Measurements from ENCODE around the gene ABCA9.
"Not testable (repeated sequence)": the region's sequence is repeated elsewhere in the genome, so short reads cannot be mapped to it uniquely, and the experiment has no call there.

Gene ABCA9

GRCh38 chr17:69031839-69032238 lies 28.9 kb downstream of the ABCA9 start:
- no peak for DNase-seq

DNA sequence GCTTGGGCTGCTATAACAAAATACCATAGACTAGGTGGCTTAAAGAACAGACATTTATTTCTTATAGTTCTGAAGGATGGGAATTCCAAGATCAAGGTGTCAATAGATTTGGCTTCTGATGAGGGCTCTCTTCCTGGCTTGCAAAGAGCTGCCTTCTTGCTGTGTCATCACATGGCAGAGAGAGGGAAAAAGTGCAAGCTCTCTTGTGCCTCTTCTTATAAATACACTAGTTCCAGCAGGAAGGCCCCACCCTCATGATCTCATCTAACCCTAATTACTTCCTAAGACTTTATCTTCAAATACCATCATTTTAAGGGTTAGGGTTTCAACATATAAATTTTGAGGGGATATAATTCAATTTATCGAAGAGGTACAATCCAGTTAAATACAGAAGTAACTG lies 30.6 kb downstream of the ABCA9 start:
- no peak for DNase-seq

DNA sequence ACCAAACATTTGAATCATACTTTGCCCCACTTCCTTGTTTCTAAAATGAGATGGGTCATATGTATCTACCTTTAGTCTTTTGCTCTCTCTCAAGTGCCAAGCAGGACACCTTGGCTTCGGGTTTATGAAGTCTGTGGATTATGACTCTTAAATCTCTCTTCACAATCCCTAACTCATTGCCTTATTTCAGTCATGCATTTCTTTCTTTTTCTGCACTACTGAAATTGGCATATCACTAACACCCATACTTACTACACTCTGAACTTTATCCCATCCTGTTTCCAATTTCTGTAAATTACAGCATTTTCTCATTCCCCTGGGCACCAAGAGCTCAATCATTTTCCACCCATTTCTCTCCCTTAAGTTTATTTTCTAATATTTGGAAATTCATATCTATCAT lies 42.0 kb downstream of the ABCA9 start:
- DNase-seq: no peak

- DNase-seq: no peak
These were observed 42.6 kb downstream of the ABCA9 start for GRCh38 chr17:69018022-69018615.

GRCh38 chr17:69015631-69016030 lies 45.1 kb downstream of the ABCA9 start:
- DNase-seq: no peak

GRCh38 chr17:69012895-69013805 lies 47.6 kb downstream of the ABCA9 start:
- DNase-seq: no peak

GRCh38 chr17:69009930-69010329 lies 50.8 kb downstream of the ABCA9 start:
- DNase-seq: no peak

GRCh38 chr17:69004759-69005158 lies 56.0 kb downstream of the ABCA9 start:
- DNase-seq: not testable (repeated sequence)

DNA sequence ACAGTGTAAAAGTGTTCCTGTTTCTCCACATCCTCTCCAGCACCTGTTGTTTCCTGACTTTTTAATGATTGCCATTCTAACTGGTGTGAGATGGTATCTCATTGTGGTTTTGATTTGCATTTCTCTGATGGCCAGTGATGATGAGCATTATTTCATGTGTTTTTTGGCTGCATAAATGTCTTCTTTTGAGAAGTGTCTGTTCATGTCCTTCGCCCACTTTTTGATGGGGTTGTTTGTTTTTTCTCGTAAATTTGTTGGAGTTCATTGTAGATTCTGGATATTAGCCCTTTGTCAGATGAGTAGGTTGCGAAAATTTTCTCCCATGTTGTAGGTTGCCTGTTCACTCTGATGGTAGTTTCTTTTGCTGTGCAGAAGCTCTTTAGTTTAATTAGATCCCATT lies 61.0 kb downstream of the ABCA9 start:
- DNase-seq: not testable (repeated sequence)

GRCh38 chr17:68993112-68993511 lies 67.6 kb downstream of the ABCA9 start:
- DNase-seq: no peak

DNA sequence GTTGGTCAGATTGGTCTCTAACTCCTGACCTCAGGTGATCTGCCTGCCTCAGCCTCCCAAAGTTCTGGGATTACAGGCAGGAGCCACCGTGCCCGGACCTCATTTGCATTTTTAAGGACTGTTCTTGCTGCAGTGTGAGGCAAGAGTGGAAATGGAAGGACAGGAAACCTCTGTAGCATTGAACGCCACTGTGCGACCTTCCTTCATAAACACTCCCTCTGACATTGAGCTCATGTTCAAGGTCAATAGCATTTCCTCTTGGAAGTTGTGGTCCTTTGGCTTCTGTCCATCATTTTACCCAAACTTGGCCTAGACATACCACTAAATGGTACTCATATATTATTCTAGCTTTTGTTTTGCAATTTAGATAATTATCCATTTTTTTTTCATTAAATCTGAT lies 72.8 kb downstream of the ABCA9 start:
- DNase-seq: no peak

DNA sequence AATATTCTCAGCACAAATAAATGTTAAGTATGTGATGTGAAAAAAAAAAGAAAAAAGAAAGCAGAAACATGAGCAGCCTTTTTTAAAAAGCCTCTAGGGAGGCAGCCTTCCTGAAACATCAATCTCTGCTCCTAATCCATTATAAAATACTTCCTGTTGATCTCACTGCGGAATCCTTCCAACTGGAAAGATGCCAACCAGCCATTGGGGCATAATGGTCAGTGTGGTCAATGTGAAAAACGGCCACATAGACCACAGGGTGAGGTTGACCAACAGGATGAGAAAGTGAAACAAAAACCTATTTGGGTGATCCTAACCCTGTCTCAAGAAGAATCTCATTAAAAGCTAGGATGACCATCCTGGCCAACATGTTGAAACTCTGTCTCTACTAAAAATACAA lies 79.4 kb downstream of the ABCA9 start:
- peak; percentile 44 for DNase-seq

DNA sequence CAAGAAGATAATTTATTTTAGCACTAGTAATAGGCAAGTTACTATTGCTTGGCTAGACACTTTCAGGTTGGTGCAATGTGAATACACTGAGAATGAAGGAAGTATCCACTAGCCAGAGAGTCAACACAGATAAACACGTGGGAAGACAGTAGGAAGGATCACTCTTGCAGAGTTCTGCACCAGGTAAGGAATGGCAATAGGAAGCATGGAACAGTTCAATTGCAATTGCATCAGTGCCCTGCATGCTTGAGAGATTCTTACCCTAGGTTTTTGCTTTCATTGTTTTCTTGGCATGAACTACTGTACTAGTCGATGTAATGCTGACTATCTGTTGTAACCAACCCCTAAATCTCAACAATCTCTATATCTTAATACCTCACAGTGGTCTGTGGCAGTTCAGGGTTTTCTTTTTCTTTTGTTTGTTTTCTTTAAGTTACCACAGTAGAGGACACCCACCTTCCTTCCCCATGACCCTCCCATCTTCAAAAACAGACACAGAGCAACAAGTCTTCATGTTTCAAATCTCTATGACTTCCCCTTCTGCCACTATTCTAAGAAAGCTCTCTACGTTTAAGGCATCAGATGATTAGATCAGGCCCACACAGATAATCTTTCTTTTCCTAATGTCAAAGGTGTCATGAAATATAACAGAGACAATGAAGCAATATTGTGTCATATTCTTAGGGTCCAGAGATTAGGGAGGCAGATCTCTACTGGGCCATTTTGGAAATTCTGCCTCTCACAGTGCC lies 87.5 kb downstream of the ABCA9 start:
- DNase-seq: no peak

DNA sequence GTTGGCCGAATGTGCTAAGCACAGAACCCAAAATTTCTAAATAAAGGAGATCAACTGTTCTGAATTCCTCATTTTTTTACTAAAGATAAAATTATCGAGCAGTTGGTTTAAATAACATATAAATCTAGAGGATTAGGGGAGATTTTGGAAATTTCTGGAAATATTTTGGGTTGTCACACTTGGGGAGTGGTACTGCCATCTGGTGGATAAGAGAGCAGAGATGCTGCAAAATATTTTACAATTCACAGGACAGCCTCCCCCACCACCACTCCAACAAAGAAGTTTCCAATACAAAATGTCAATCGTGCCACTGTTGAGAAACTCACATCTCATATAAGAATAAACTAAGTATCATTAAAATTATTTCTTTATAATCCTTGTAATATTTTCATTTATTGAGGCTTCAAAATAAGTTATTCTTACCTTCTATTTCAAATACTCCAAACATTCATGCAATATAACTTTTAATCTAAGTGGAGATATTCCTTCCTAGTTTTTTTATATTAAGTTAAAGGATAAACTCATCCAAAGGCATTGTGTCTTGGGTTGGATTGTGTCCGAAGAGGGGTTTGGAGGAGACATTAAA lies 88.5 kb downstream of the ABCA9 start:
- no peak for DNase-seq

DNA sequence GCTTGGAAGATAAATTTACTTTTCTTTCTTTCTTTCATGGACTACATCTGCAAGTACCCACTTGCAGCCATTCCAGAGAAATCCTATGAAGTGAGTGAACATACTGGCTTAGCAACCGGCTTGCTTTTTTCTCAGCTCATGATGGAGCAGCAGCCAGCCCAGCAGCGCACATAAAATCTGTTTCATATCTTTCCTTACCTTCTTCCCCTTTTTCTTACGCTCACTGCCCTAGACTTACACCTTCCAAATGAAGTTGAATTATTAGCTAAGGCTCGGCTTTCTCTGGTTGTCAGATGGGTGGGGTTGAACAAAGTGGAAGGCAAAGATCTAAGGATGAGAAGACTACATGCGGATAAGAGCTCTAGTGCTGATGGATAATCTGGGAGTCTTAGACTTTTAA lies 91.6 kb downstream of the ABCA9 start:
- DNase-seq: no peak

GRCh38 chr17:68963958-68964357 lies 96.8 kb downstream of the ABCA9 start:
- DNase-seq: no peak

DNA sequence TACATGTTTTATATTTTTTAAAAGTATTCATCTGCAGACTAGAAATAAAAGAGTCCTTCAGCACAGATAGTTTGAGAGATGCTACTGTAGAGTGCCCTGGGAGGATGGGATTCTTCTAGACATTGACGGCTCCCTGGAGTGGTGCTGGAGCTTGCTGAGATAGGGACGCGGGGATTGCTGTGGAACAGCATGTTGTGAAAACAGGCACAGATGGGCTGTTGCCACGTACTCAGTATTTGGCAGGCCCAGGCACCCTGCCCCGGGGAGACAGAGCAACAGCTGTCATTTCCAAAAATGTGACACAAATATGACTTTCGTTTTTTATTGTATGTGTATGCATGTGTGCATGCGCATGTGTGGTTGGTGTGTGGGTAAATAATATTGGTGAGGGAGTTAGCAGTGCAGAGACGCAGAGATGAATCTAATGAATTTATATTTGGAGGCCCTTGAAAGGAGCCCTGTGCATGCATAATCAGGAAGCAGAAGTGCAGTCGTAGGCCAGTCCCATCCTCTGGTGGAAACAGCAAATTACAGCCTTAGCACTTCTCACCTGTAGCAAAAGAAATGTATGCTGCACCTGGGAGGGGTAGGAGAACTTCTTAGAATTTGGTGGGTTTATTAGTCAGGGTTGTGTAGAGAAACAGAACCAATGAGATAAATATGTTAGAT lies 99.4 kb downstream of the ABCA9 start:
- DNase-seq: no peak

GRCh38 chr17:68959117-68959516 lies 101.6 kb downstream of the ABCA9 start:
- DNase-seq: not testable (repeated sequence)

GRCh38 chr17:68957944-68958343 lies 102.8 kb downstream of the ABCA9 start:
- DNase-seq: no peak

DNA sequence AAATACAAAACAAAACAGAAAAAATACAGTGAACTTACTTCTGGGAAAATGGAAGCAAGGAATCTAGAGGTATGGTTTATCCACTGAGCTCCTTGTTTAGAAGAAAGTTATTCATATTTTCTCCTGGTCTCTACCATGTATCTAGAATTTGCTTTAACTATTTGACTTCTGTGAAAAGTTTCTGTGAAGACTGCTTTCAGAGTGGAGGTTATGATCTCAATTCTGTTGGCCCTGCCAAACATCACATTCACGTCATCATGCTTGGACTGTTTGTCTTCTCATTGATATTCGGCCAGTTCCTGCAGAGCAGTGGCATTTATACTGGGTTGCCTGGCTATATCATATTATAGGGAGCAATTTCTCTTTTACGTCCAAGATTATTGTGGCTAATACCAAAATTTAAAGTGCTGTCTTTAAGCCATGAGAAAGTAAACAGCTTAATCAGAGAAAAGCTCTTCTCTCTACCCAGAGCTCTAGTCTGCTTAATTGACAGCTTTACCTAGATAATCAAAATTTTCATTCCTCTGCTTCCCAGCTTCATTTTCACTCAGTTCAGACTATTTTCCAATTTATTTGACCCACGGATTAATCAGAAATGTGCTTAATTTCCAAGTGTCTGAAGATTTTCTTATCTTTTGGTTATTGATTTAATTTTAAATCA lies 105.4 kb downstream of the ABCA9 start, which contains the start of gene ABCA8:
Gene ABCA8 (minus strand): TSS at position 212 of the 661 bp plus-strand sequence. CDS start 13,358 bp downstream, outside the sequence.
- DNase-seq: no peak

- DNase-seq: no peak
These were observed 106.4 kb downstream of the ABCA9 start for GRCh38 chr17:68954146-68954896.
